GM23338 (cell line): Measurements from ENCODE around the gene XCL2. TPM values are rescaled to one million over a fixed set of nuclear protein-coding genes. Genes with fewer than 3 reads are reported as not detected.

Experiments used
- ATAC-seq: fragments of 200-7000 bp; cut with Tn5 transposase; 3 replicates; pipeline ENCODE4 v1.9.1; 2020
- DNase-seq: peaks from one replicate; pipeline ENCODE4 v3.0.0-alpha.2; 2015; ENCODE audit warnings: low spot score
- H2AFZ ChIP-seq: fragments of 200-600 bp; sonication (generic); 2 replicates; pipeline ENCODE4 v1.8.0; 2016; ENCODE audit warnings: antibody characterized with exemption, mild to moderate bottlenecking, moderate library complexity
- H3F3A ChIP-seq: fragments of 200-600 bp; sonication (generic); replicated peaks from 2 replicates; pipeline ENCODE4 v1.8.0; 2017; ENCODE audit warnings: antibody characterized with exemption, mixed run types, low read depth
- H3K27ac ChIP-seq: fragments of 200-600 bp; sonication (generic); 2 replicates; pipeline ENCODE4 v1.6.1; 2016; ENCODE audit warnings: low read depth
- H3K27me3 ChIP-seq: fragments of 200-600 bp; sonication (generic); 2 replicates; pipeline ENCODE4 v1.8.0; 2016; ENCODE audit warnings: mild to moderate bottlenecking, mixed run types, moderate library complexity; ENCODE audit not compliant: insufficient read depth
- H3K36me3 ChIP-seq: fragments of 200-600 bp; sonication (generic); 2 replicates; pipeline ENCODE4 v1.8.0; 2016; ENCODE audit warnings: mild to moderate bottlenecking; ENCODE audit not compliant: insufficient read depth
- H3K4me1 ChIP-seq: fragments of 200-600 bp; sonication (generic); 2 replicates; pipeline ENCODE4 v1.8.0; 2016; ENCODE audit warnings: mild to moderate bottlenecking, moderate library complexity; ENCODE audit not compliant: insufficient read depth
- H3K4me2 ChIP-seq: fragments of 200-600 bp; sonication (generic); 2 replicates; pipeline ENCODE4 v1.7.1; 2017; ENCODE audit warnings: mixed run types
- H3K4me3 ChIP-seq: fragments of 200-600 bp; sonication (generic); 2 replicates; pipeline ENCODE4 v1.6.1; 2016; ENCODE audit warnings: mixed run types
- H3K79me2 ChIP-seq: fragments of 200-600 bp; sonication (generic); replicated peaks from 2 replicates; pipeline ENCODE4 v1.8.0; 2017; ENCODE audit warnings: mild to moderate bottlenecking; ENCODE audit not compliant: insufficient read depth
- H3K9me2 ChIP-seq: fragments of 200-600 bp; sonication (generic); 2 replicates; pipeline ENCODE4 v1.8.0; 2017; ENCODE audit not compliant: insufficient read depth
- H4K20me1 ChIP-seq: fragments of 200-600 bp; sonication (generic); replicated peaks from 2 replicates; pipeline ENCODE4 v1.8.0; 2017; ENCODE audit warnings: mild to moderate bottlenecking; ENCODE audit not compliant: insufficient read depth
- H3K27ac Mint-ChIP-seq: 2 replicates; pipeline ENCODE4 v1.8.0; 2020; ENCODE audit warnings: inconsistent platforms, mild to moderate bottlenecking, moderate library complexity, mixed read lengths
- H3K27me3 Mint-ChIP-seq: 3 replicates; pipeline ENCODE4 v1.8.0; 2022; ENCODE audit warnings: low read depth, mild to moderate bottlenecking, moderate library complexity, mixed read lengths, inconsistent platforms; ENCODE audit not compliant: insufficient read depth, poor library complexity
- H3K36me3 Mint-ChIP-seq: 3 replicates; pipeline ENCODE4 v1.8.0; 2021; ENCODE audit warnings: low read depth, mild to moderate bottlenecking, inconsistent platforms, moderate library complexity, mixed read lengths
- H3K4me1 Mint-ChIP-seq: 3 replicates; pipeline ENCODE4 v1.8.0; 2020; ENCODE audit warnings: mild to moderate bottlenecking, inconsistent platforms, mixed read lengths
- H3K4me3 Mint-ChIP-seq: 3 replicates; pipeline ENCODE4 v1.8.0; 2021; ENCODE audit warnings: moderate library complexity, mild to moderate bottlenecking, inconsistent platforms, mixed read lengths
- H3K9me3 Mint-ChIP-seq: 3 replicates; pipeline ENCODE4 v1.8.0; 2020; ENCODE audit warnings: moderate library complexity, mild to moderate bottlenecking, inconsistent platforms, mixed read lengths
- CREB1 ChIP-seq: fragments of 250-450 bp; sonication (Bioruptor Pico); IDR thresholded peaks from 2 replicates; pipeline ENCODE4 v1.5.0; 2020; ENCODE audit warnings: low read depth, mild to moderate bottlenecking, moderate library complexity
- EZH2 ChIP-seq: fragments of 200-600 bp; sonication (generic); IDR thresholded peaks from one replicate; pipeline ENCODE4 v1.8.0; 2017; ENCODE audit warnings: antibody characterized with exemption, mild to moderate bottlenecking, low read depth; ENCODE audit not compliant: unreplicated experiment
- EZH2phosphoT487 ChIP-seq: fragments of 200-600 bp; sonication (generic); IDR thresholded peaks from one replicate; pipeline ENCODE4 v1.8.1; 2018; ENCODE audit warnings: antibody characterized with exemption; ENCODE audit not compliant: unreplicated experiment
- JUNB ChIP-seq: IDR thresholded peaks from one replicate; pipeline ENCODE4 v1.6.1; 2016; ENCODE audit warnings: antibody characterized with exemption; ENCODE audit not compliant: unreplicated experiment
- NANOG ChIP-seq: IDR thresholded peaks from 2 replicates; pipeline ENCODE4 v1.6.1; 2016; ENCODE audit warnings: antibody characterized with exemption, borderline replicate concordance
- POLR2AphosphoS5 ChIP-seq: IDR thresholded peaks from 2 replicates; pipeline ENCODE4 v1.6.1; 2016; ENCODE audit warnings: antibody characterized with exemption, low read depth
- STAT1 ChIP-seq: IDR thresholded peaks from one replicate; pipeline ENCODE4 v1.6.1; 2016; ENCODE audit warnings: antibody characterized with exemption; ENCODE audit not compliant: unreplicated experiment
- ZNF114 ChIP-seq: fragments of 250-450 bp; sonication (Bioruptor Pico); IDR thresholded peaks from 2 replicates; pipeline ENCODE4 v1.5.0; 2020; ENCODE audit warnings: mild to moderate bottlenecking, moderate library complexity
- ZNF331 ChIP-seq: fragments of 250-450 bp; sonication (Bioruptor Pico); IDR thresholded peaks from 2 replicates; pipeline ENCODE4 v1.5.0; 2020; ENCODE audit warnings: low read depth, mild to moderate bottlenecking, moderate library complexity
- polyA plus RNA-seq: library from polyadenylated mRNA; unstranded; fragments of >200 nt; fragmentation: Nextera tagmentation; extraction: Ambion mirVana; gene quantifications from 2 replicates; pipeline ENCODE4 v1.2.1, GENCODE V29; 2016
- total RNA-seq: library from RNA; depleted of rRNA; stranded (reverse); fragments of >200 nt; shearing (Covaris generic); gene quantifications from 2 replicates; pipeline ENCODE4 v1.2.3, GENCODE V29; 2014
- TF ChIP-seq, protein P1 (sequence below): IDR thresholded peaks from 2 replicates; pipeline ENCODE4 v1.6.1; 2016; ENCODE audit warnings: antibody characterized with exemption
- TF ChIP-seq, protein P2 (sequence below): fragments of 250-450 bp; sonication (Bioruptor Pico); IDR thresholded peaks from 2 replicates; pipeline ENCODE4 v1.5.0; 2020; ENCODE audit warnings: mild to moderate bottlenecking, moderate library complexity

Gene XCL2
- total and polyA plus RNA-seq, 2 experiments from 2014 or later: not detected

DNA sequence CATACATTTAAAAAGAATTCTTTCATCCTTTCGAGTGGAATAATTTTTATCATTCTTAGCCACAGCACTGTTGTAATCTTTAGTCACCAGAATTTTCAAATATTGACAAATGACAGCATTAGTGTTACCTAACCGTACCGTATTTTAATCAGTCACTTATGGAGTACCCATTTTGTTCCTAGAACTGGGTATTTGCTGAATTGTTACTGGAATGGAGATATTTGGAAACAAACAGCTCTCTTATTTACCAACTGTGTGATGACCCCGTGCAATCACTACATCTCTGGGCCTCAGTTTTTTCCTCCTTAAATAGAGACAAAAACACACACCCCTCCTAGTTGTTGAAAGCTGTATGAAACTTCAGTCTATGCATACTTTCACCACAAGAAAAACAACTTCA is 7.9 kb upstream of the XCL2 start:
- Histone ChIP-seq H3K79me2 (no peaks in the 10 kb centered on the region), H3K9me2 (peaks cover 6% of the 10 kb centered on the region), H2AFZ (no peak overlapping the region), H3K4me3 (no peak overlapping the region), H3K27me3 (no peaks in the 10 kb centered on the region), H4K20me1 (no peaks in the 10 kb centered on the region), H3K4me1 (no peaks in the 10 kb centered on the region), H3K27ac (no peak overlapping the region), H3F3A (no peaks in the 10 kb centered on the region), H3K36me3 (no peaks in the 10 kb centered on the region), H3K4me2 (no peak overlapping the region)
- TF ChIP-seq CREB1 (CRISPR knock-in tag) (no peak), NANOG (no peak)
- TF ChIP-seq, protein P1, sequence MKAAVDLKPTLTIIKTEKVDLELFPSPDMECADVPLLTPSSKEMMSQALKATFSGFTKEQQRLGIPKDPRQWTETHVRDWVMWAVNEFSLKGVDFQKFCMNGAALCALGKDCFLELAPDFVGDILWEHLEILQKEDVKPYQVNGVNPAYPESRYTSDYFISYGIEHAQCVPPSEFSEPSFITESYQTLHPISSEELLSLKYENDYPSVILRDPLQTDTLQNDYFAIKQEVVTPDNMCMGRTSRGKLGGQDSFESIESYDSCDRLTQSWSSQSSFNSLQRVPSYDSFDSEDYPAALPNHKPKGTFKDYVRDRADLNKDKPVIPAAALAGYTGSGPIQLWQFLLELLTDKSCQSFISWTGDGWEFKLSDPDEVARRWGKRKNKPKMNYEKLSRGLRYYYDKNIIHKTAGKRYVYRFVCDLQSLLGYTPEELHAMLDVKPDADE: no peak
- ATAC-seq: no peak
- no peak for DNase-seq
- Mint-ChIP-seq H3K4me1 (peaks cover 4% of the 10 kb centered on the region; the same call in 2 of the 3 replicates), H3K9me3 (no peaks in the 10 kb centered on the region), H3K4me3 (no peak overlapping the region), H3K27me3 (no peaks in the 10 kb centered on the region), H3K27ac (no peak overlapping the region), H3K36me3 (no peaks in the 10 kb centered on the region)

DNA sequence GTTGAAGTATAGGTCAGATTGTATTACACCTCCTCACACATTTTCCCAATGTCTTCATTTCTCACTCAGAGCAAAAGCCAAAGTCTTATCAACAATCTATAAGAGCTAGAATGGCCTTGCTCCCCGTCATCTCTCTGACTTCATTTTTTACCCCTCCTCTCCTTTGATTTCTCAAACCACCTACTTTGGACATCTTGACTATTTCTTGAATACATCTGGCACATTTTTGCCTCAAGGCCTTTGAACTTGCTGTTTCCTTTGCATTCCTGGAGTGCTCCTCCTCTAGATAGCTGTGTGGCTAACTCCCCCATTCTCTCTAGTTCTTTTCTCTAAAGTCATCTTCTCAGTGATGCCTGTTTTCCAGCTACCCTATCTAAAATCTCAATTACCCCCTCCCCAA is 7.2 kb upstream of the XCL2 start:
- Histone ChIP-seq H3K4me3 (no peak overlapping the region), H2AFZ (no peak overlapping the region), H3K79me2 (no peaks in the 10 kb centered on the region), H4K20me1 (no peaks in the 10 kb centered on the region), H3K4me1 (no peaks in the 10 kb centered on the region), H3K27me3 (no peaks in the 10 kb centered on the region), H3K4me2 (no peak overlapping the region), H3F3A (no peaks in the 10 kb centered on the region), H3K36me3 (no peaks in the 10 kb centered on the region), H3K9me2 (peaks cover 5% of the 10 kb centered on the region), H3K27ac (no peak overlapping the region)
- Mint-ChIP-seq H3K27me3 (no peaks in the 10 kb centered on the region), H3K27ac (no peak overlapping the region), H3K4me3 (no peak overlapping the region), H3K9me3 (no peaks in the 10 kb centered on the region), H3K4me1 (peaks cover 4% of the 10 kb centered on the region; the same call in 2 of the 3 replicates), H3K36me3 (no peaks in the 10 kb centered on the region)
- ATAC-seq (no peak), DNase-seq (no peak)
- no peak for TF ChIP-seq CREB1 (CRISPR knock-in tag)
- no peak for TF ChIP-seq ZNF114
- no peak for TF ChIP-seq NANOG
- no peak for TF ChIP-seq EZH2
- no peak for TF ChIP-seq ZNF331
- TF ChIP-seq, protein P2, sequence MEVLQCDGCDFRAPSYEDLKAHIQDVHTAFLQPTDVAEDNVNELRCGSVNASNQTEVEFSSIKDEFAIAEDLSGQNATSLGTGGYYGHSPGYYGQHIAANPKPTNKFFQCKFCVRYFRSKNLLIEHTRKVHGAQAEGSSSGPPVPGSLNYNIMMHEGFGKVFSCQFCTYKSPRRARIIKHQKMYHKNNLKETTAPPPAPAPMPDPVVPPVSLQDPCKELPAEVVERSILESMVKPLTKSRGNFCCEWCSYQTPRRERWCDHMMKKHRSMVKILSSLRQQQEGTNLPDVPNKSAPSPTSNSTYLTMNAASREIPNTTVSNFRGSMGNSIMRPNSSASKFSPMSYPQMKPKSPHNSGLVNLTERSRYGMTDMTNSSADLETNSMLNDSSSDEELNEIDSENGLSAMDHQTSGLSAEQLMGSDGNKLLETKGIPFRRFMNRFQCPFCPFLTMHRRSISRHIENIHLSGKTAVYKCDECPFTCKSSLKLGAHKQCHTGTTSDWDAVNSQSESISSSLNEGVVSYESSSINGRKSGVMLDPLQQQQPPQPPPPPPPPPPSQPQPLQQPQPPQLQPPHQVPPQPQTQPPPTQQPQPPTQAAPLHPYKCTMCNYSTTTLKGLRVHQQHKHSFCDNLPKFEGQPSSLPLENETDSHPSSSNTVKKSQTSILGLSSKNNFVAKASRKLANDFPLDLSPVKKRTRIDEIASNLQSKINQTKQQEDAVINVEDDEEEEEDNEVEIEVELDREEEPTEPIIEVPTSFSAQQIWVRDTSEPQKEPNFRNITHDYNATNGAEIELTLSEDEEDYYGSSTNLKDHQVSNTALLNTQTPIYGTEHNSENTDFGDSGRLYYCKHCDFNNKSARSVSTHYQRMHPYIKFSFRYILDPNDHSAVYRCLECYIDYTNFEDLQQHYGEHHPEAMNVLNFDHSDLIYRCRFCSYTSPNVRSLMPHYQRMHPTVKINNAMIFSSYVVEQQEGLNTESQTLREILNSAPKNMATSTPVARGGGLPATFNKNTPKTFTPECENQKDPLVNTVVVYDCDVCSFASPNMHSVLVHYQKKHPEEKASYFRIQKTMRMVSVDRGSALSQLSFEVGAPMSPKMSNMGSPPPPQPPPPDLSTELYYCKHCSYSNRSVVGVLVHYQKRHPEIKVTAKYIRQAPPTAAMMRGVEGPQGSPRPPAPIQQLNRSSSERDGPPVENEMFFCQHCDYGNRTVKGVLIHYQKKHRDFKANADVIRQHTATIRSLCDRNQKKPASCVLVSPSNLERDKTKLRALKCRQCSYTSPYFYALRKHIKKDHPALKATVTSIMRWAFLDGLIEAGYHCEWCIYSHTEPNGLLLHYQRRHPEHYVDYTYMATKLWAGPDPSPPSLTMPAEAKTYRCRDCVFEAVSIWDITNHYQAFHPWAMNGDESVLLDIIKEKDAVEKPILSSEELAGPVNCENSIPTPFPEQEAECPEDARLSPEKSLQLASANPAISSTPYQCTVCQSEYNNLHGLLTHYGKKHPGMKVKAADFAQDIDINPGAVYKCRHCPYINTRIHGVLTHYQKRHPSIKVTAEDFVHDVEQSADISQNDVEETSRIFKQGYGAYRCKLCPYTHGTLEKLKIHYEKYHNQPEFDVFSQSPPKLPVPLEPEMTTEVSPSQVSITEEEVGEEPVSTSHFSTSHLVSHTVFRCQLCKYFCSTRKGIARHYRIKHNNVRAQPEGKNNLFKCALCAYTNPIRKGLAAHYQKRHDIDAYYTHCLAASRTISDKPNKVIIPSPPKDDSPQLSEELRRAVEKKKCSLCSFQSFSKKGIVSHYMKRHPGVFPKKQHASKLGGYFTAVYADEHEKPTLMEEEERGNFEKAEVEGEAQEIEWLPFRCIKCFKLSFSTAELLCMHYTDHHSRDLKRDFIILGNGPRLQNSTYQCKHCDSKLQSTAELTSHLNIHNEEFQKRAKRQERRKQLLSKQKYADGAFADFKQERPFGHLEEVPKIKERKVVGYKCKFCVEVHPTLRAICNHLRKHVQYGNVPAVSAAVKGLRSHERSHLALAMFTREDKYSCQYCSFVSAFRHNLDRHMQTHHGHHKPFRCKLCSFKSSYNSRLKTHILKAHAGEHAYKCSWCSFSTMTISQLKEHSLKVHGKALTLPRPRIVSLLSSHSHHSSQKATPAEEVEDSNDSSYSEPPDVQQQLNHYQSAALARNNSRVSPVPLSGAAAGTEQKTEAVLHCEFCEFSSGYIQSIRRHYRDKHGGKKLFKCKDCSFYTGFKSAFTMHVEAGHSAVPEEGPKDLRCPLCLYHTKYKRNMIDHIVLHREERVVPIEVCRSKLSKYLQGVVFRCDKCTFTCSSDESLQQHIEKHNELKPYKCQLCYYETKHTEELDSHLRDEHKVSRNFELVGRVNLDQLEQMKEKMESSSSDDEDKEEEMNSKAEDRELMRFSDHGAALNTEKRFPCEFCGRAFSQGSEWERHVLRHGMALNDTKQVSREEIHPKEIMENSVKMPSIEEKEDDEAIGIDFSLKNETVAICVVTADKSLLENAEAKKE (CRISPR knock-in tag): no peak
- no peak for TF ChIP-seq EZH2phosphoT487
- TF ChIP-seq, protein P1: no peak
- TF ChIP-seq STAT1: no peak
- no peak for TF ChIP-seq JUNB
- TF ChIP-seq POLR2AphosphoS5: no peak
